ENCODE results near the gene RAPGEF4.

Gene RAPGEF4

GRCh38 chr2:172977270-172978062, 241.8 kb downstream of the RAPGEF4 start:
- Histone ChIP-seq H3K4me3 (ENCODE audit: low read depth in 1 of 2, low read length in 1 of 2) (no peak overlapping the region), H3K36me3 (no peaks in the 10 kb centered on the region), H3K9me3 (no peaks in the 10 kb centered on the region), H3K27me3 (peaks cover 3% of the 10 kb centered on the region), H3K27ac (no peak overlapping the region), H3K4me1 (ENCODE audit: control insufficient read depth in 1 of 2, insufficient read depth in 1 of 2, low read depth in 1 of 2, low read length in 1 of 2) (no peaks in the 10 kb centered on the region)
- no peak for TF ChIP-seq CTCF (IDR thresholded peaks at IDR 0.05)

- H3K9me3 ChIP-seq = no peaks in the 10 kb centered on the region
- no peak overlapping the region for H3K27ac ChIP-seq
- H3K27me3 ChIP-seq = peaks cover 3% of the 10 kb centered on the region
- H3K4me1 ChIP-seq (ENCODE audit: control insufficient read depth in 1 of 2, insufficient read depth in 1 of 2, low read depth in 1 of 2, low read length in 1 of 2) = no peaks in the 10 kb centered on the region
- no peak overlapping the region for H3K4me3 ChIP-seq (ENCODE audit: low read depth in 1 of 2, low read length in 1 of 2)
- no peaks in the 10 kb centered on the region for H3K36me3 ChIP-seq
- no peak for TF ChIP-seq CTCF (IDR thresholded peaks at IDR 0.05)
These were observed 242.4 kb downstream of the RAPGEF4 start for GRCh38 chr2:172978063-172978383.

GRCh38 chr2:172985139-172985892, 249.7 kb downstream of the RAPGEF4 start:
- peaks cover 3% of the 10 kb centered on the region for H3K27me3 ChIP-seq
- TF ChIP-seq CTCF (IDR thresholded peaks at IDR 0.05) = no peak
- no peak overlapping the region for H3K4me3 ChIP-seq (ENCODE audit: low read depth in 1 of 2, low read length in 1 of 2)
- H3K4me1 ChIP-seq (ENCODE audit: control insufficient read depth in 1 of 2, insufficient read depth in 1 of 2, low read depth in 1 of 2, low read length in 1 of 2) = peaks cover 0 to 11% of the 10 kb centered on the region in 2 experiments
- H3K9me3 ChIP-seq = no peaks in the 10 kb centered on the region
- no peaks in the 10 kb centered on the region for H3K36me3 ChIP-seq
- H3K27ac ChIP-seq = no peak overlapping the region

GRCh38 chr2:172986040-172986439, 250.4 kb downstream of the RAPGEF4 start:
- H3K4me1 ChIP-seq (ENCODE audit: control insufficient read depth in 1 of 2, insufficient read depth in 1 of 2, low read depth in 1 of 2, low read length in 1 of 2) = peaks cover 0 to 11% of the 10 kb centered on the region in 2 experiments

GRCh38 chr2:172988728-172989127, 253.1 kb downstream of the RAPGEF4 start:
- H3K27me3 ChIP-seq = no peaks in the 10 kb centered on the region
- peaks cover 13 to 28% of the 10 kb centered on the region in 2 experiments for H3K4me1 ChIP-seq (ENCODE audit: control insufficient read depth in 1 of 2, insufficient read depth in 1 of 2, low read depth in 1 of 2, low read length in 1 of 2)
- no peaks in the 10 kb centered on the region for H3K9me3 ChIP-seq
- no peak for TF ChIP-seq CTCF (IDR thresholded peaks at IDR 0.05)
- H3K36me3 ChIP-seq = no peaks in the 10 kb centered on the region
- no peak overlapping the region for H3K4me3 ChIP-seq (ENCODE audit: low read depth in 1 of 2, low read length in 1 of 2)
- no peak overlapping the region for H3K27ac ChIP-seq

More at GRCh38 chr2:172986040-172986439, 250.4 kb downstream of the RAPGEF4 start:
- no peak overlapping the region for H3K4me3 ChIP-seq (ENCODE audit: low read depth in 1 of 2, low read length in 1 of 2)
- H3K27me3 ChIP-seq = peaks cover 1% of the 10 kb centered on the region
- H3K9me3 ChIP-seq = no peaks in the 10 kb centered on the region
- H3K36me3 ChIP-seq = no peaks in the 10 kb centered on the region
- TF ChIP-seq CTCF (IDR thresholded peaks at IDR 0.05) = no peak
- no peak overlapping the region for H3K27ac ChIP-seq
